Activated CD8-positive, alpha-beta T cell treated with anti-CD3 and anti-CD28 coated beads for 36 hours (primary cell): ENCODE results near the gene CEP57. TPM values are rescaled to one million over a fixed set of nuclear protein-coding genes. Genes with fewer than 3 reads are reported as not detected.

Source experiments
- ATAC-seq: fragments of 200-7000 bp; cut with Tn5 transposase; one replicate; pipeline ENCODE4 v1.10.0; 2021; ENCODE audit warnings: mild to moderate bottlenecking, moderate library complexity
- CTCF ChIA-PET: fragments of 350-600 bp; sonication (Branson Sonifier 250); formaldehyde crosslinking; loops from one replicate; lab custom pipeline; 2021; ENCODE audit warnings: antibody characterized with exemption; lab: Charles Lee
- POLR2A ChIA-PET: fragments of 350-600 bp; sonication (Branson Sonifier 250); formaldehyde crosslinking; loops from one replicate; lab custom pipeline; 2021; ENCODE audit warnings: antibody characterized with exemption; lab: Charles Lee
- DNase-seq: peaks from one replicate; pipeline ENCODE4 v3.0.0-alpha.2; 2020
- H3K27ac Mint-ChIP-seq: one replicate; pipeline ENCODE4 v1.8.0; 2021; ENCODE audit warnings: mild to moderate bottlenecking, mixed read lengths
- H3K27me3 Mint-ChIP-seq: one replicate; pipeline ENCODE4 v1.8.0; 2021; ENCODE audit warnings: mixed read lengths
- H3K36me3 Mint-ChIP-seq: one replicate; pipeline ENCODE4 v1.8.0; 2021; ENCODE audit warnings: low read depth, mixed read lengths
- H3K4me1 Mint-ChIP-seq: one replicate; pipeline ENCODE4 v1.8.0; 2021; ENCODE audit warnings: low read depth, mixed read lengths
- H3K4me3 Mint-ChIP-seq: one replicate; pipeline ENCODE4 v1.8.0; 2021; ENCODE audit warnings: mild to moderate bottlenecking, moderate library complexity, mixed read lengths
- H3K9me3 Mint-ChIP-seq: one replicate; pipeline ENCODE4 v1.8.0; 2021; ENCODE audit warnings: mixed read lengths
- CTCF ChIP-seq: fragments of 200-600 bp; IDR thresholded peaks from one replicate; pipeline ENCODE4 v1.8.0; 2022; ENCODE audit warnings: antibody characterized with exemption, mild to moderate bottlenecking
- intact Hi-C: fragments of 100-400 bp; cut with micrococcal nuclease; formaldehyde crosslinking; loops from one replicate; pipeline ENCODE4 v1.10.0; 2022
- total RNA-seq, 2 experiments: library from RNA; stranded (reverse); gene quantifications; one replicate each; pipeline ENCODE4 v1.2.3, GENCODE V29; 2021

Gene CEP57
- total RNA-seq, 2 experiments from 2014 or later = 123 to 124 TPM

- no peak overlapping the region for H3K27ac Mint-ChIP-seq
- TF ChIP-seq CTCF = no peak
- H3K4me1 Mint-ChIP-seq = no peaks in the 10 kb centered on the region
- no peaks in the 10 kb centered on the region for H3K9me3 Mint-ChIP-seq
- H3K36me3 Mint-ChIP-seq = no peaks in the 10 kb centered on the region
- peaks cover 3% of the 10 kb centered on the region for H3K27me3 Mint-ChIP-seq
- ChIA-PET CTCF (interaction anchor here (1.1 to 10.8 kb wide), 13 partner anchors 10 to 691 kb away, joined by 3 to 214 read pairs (median 4); no protein-coding TSS in a partner anchor), POLR2A (interaction anchor here (0.8 kb wide), 1 partner anchor 47 kb away, joined by 3 read pairs; no protein-coding TSS in a partner anchor)
- DNase-seq (no peak), ATAC-seq (no peak)
- no peak overlapping the region for H3K4me3 Mint-ChIP-seq
- intact Hi-C loops = no loop called here
These were observed 27.8 kb upstream of the CEP57 start for GRCh38 chr11:95762534-95762933.

GRCh38 chr11:95764267-95764898, 25.9 kb upstream of the CEP57 start:
- Mint-ChIP-seq H3K9me3 (no peaks in the 10 kb centered on the region), H3K4me1 (no peaks in the 10 kb centered on the region), H3K27me3 (peaks cover 3% of the 10 kb centered on the region), H3K4me3 (no peak overlapping the region), H3K36me3 (peaks cover 2% of the 10 kb centered on the region), H3K27ac (no peak overlapping the region)
- ChIA-PET CTCF (interaction anchor here (0.8 to 10.8 kb wide), 13 partner anchors 10 to 696 kb away, joined by 3 to 214 read pairs (median 4); no protein-coding TSS in a partner anchor), POLR2A (no interaction called here)
- peak; percentile 76 for TF ChIP-seq CTCF
- DNase-seq = no peak
- intact Hi-C loops = loop anchor here (1.0 kb wide), 1 partner anchor 611 kb away; no protein-coding TSS in a partner anchor
- ATAC-seq = peak; percentile 84

GRCh38 chr11:95766701-95767100, 23.6 kb upstream of the CEP57 start:
- no peak for DNase-seq
- no peak overlapping the region for H3K4me3 Mint-ChIP-seq
- intact Hi-C loops = no loop called here
- H3K27me3 Mint-ChIP-seq = no peaks in the 10 kb centered on the region
- H3K27ac Mint-ChIP-seq = no peak overlapping the region
- H3K9me3 Mint-ChIP-seq = no peaks in the 10 kb centered on the region
- ChIA-PET CTCF (interaction anchor here (1.2 to 10.8 kb wide), 3 partner anchors 10 to 611 kb away, joined by 3 to 214 read pairs (median 4); no protein-coding TSS in a partner anchor), POLR2A (no interaction called here)
- ATAC-seq = no peak
- no peak for TF ChIP-seq CTCF
- H3K4me1 Mint-ChIP-seq = no peaks in the 10 kb centered on the region
- peaks cover 6% of the 10 kb centered on the region for H3K36me3 Mint-ChIP-seq

- ATAC-seq = no peak
- intact Hi-C loops = no loop called here
- Mint-ChIP-seq H3K9me3 (no peaks in the 10 kb centered on the region), H3K27me3 (no peaks in the 10 kb centered on the region), H3K4me3 (no peak overlapping the region), H3K27ac (no peak overlapping the region), H3K4me1 (no peaks in the 10 kb centered on the region), H3K36me3 (peaks cover 8% of the 10 kb centered on the region)
- no peak for TF ChIP-seq CTCF
- ChIA-PET CTCF (interaction anchor here (0.9 to 10.8 kb wide), 6 partner anchors 9 to 698 kb away, joined by 3 to 214 read pairs (median 4); no protein-coding TSS in a partner anchor), POLR2A (interaction anchor here (0.8 to 1.7 kb wide), 2 partner anchors 21 to 56 kb away, joined by 3 to 6 read pairs; no protein-coding TSS in a partner anchor)
- DNase-seq = no peak
These were observed 22.8 kb upstream of the CEP57 start for GRCh38 chr11:95767498-95767897.

- ATAC-seq (no peak), DNase-seq (no peak)
- Mint-ChIP-seq H3K4me1 (no peaks in the 10 kb centered on the region), H3K9me3 (no peaks in the 10 kb centered on the region), H3K27me3 (no peaks in the 10 kb centered on the region), H3K4me3 (no peak overlapping the region), H3K27ac (no peak overlapping the region), H3K36me3 (peaks cover 12% of the 10 kb centered on the region)
- POLR2A ChIA-PET = interaction anchor here (0.8 to 1.7 kb wide), 2 partner anchors 20 to 57 kb away, joined by 3 to 6 read pairs; no protein-coding TSS in a partner anchor
- CTCF ChIA-PET = interaction anchor here (0.9 to 10.8 kb wide), 5 partner anchors 10 to 699 kb away, joined by 3 to 214 read pairs (median 3); no protein-coding TSS in a partner anchor
- no peak for TF ChIP-seq CTCF
- intact Hi-C loops = no loop called here
These were observed 21.8 kb upstream of the CEP57 start for GRCh38 chr11:95768521-95768920.
